Fibroblast of the aortic adventitia (primary cell): ENCODE measurements around the gene BHMT. TPM values are rescaled to one million over a fixed set of nuclear protein-coding genes. Genes with fewer than 3 reads are reported as not detected.

Source experiments
- DNase-seq: peaks from one replicate; pipeline ENCODE4 v3.0.0-alpha.2; 2010; ENCODE audit warnings: low read depth
- H3K4me3 ChIP-seq: 2 replicates; pipeline ENCODE4 v1.5.1; 2011; ENCODE audit warnings: low read depth, mild to moderate bottlenecking, control low read depth, low read length, moderate library complexity
- total RNA-seq: library from RNA; depleted of rRNA; stranded (reverse); fragments of >200 nt; gene quantifications from 2 replicates; pipeline ENCODE4 v1.2.3, GENCODE V29; 2012; ENCODE audit warnings: low replicate concordance
- TF ChIP-seq, protein P1 (sequence below): IDR thresholded peaks from 2 replicates; pipeline ENCODE4 v1.5.1; 2011; ENCODE audit warnings: mild to moderate bottlenecking, low read length, control low read depth, inconsistent platforms; ENCODE audit not compliant: insufficient read depth

BHMT gene
- total RNA-seq, 1 donor: 0.27 TPM

DNA sequence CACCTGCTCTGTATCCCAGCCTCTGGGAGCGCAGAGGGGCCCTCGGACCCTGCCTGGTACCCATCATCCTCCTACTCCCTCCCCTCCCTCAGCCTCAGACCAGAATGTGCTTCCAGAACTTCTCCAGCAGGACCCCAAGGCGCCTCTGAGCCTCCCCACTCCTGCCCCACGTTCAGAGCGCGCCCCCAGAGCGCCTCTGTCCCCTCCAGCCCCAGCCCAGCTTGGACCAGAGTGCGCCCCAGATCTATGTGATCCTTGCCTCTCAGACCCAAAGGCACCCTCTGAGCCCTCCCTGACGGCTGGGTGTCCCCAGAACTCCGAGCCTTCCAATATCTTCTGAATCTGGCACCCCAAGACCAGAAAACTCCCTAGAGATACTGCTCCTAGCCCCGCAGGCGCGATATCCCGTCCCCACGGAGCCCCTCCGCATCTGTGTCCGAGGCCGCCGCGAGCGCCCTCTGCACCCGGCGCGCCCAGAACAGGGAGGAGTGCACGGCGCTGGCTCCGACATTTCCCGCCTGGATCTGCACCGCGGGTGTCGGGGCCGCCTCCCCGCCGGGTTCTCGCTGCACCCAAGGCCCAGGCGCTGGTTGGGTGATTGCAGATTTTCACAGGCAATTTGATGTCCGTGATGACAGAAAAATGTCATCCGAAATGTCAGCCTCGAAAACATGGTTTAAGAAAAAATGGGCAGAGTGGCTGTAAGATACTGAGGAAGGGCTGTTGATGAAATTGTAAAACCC lies 522 bp downstream of the BHMT start:
- TF ChIP-seq, protein P1, sequence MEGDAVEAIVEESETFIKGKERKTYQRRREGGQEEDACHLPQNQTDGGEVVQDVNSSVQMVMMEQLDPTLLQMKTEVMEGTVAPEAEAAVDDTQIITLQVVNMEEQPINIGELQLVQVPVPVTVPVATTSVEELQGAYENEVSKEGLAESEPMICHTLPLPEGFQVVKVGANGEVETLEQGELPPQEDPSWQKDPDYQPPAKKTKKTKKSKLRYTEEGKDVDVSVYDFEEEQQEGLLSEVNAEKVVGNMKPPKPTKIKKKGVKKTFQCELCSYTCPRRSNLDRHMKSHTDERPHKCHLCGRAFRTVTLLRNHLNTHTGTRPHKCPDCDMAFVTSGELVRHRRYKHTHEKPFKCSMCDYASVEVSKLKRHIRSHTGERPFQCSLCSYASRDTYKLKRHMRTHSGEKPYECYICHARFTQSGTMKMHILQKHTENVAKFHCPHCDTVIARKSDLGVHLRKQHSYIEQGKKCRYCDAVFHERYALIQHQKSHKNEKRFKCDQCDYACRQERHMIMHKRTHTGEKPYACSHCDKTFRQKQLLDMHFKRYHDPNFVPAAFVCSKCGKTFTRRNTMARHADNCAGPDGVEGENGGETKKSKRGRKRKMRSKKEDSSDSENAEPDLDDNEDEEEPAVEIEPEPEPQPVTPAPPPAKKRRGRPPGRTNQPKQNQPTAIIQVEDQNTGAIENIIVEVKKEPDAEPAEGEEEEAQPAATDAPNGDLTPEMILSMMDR: no peak
- no peak overlapping the region for H3K4me3 ChIP-seq
- DNase-seq: no peak

DNA sequence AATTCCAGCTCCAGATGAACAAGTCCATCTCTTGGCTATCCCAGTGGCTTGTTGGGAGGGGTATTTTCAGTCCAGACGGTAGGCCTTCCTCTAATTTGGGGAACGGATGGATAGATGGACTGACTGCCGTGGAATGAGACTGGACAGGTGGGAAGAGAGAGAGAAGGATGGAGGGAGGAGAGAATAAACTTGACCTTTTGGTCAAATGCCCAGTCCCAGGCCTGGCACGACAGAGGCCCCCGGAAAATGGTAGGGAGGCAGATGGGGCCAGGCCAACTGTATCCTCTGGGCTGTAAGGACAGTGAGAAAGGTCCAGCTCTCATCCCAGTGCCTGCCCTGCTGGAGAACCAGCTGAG lies 1.1 kb downstream of the BHMT start:
- DNase-seq: no peak
- no peak overlapping the region for H3K4me3 ChIP-seq
- TF ChIP-seq, protein P1: no peak

DNA sequence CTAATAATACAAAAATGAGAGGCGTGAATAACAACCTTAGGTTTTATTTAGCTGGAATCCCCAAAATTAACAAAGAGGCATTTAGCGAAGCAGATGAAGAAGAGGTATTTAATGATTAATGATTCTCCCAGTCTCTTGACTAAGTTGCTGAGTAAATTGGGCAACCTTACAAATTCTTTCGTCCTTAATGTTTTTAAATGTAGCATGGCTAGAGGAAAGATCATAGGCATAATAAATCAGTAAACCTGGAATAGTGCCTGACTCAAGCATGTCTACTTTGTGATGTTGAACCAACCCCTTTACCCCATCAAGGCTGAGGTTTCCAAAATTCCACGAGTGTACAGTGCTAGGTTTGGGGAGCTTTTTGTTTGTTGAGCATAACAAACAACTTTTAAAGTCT lies 7.9 kb downstream of the BHMT start:
- no peak overlapping the region for H3K4me3 ChIP-seq
- DNase-seq: no peak
- TF ChIP-seq, protein P1: no peak

DNA sequence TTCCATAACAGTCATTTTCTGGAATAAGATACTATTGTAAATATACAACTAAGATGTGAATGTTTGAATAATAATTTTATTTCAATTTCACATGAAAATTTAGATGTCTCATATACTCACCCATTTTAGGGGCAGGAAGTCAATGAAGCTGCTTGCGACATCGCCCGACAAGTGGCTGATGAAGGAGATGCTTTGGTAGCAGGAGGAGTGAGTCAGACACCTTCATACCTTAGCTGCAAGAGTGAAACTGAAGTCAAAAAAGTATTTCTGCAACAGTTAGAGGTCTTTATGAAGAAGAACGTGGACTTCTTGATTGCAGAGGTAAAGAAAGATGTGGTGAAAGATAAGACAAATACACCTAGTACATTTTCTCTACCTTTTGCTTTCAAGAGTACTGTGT lies 8.6 kb downstream of the BHMT start:
- DNase-seq: no peak
- TF ChIP-seq, protein P1: no peak
- H3K4me3 ChIP-seq: no peak overlapping the region

DNA sequence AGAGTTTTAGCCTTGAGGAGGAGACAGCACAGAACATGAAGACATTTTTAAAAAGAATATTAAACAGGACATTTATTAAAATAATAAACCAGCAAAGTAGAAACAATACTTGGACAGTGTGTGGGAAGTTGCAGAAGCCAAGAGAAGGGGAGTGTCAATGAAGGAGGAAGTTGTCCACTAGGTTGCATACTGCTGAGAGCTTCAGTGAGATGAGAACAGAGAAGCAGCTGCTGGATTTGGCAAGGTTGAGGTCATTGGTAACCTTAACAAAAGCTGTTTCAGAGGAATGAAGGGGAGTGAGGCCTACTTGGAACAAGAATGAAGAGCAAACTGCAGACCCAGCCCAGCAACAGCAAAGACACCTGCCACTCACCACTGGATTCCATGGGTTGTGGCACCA lies 11.4 kb downstream of the BHMT start:
- TF ChIP-seq, protein P1: no peak
- H3K4me3 ChIP-seq: no peak overlapping the region
- no peak for DNase-seq

DNA sequence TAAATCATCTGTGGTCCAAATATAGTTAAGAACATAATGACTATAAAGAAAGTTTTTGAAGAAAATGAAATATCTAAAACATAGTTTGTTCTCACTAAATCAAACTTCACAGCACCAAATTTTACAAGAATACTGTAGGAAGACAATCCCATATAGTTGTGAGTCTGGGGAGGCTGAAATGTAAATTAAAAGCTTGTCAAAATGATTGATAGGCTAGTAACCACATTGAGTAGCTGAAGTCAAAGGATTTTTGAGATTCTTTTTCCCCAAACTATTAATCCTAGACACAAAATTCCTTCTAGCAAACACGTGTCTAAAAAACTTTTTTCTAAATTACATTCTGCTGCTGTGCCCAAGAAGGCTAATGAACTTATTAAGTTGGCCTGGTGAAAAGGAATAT lies 13.0 kb downstream of the BHMT start:
- TF ChIP-seq, protein P1: no peak
- H3K4me3 ChIP-seq: no peak overlapping the region
- no peak for DNase-seq

DNA sequence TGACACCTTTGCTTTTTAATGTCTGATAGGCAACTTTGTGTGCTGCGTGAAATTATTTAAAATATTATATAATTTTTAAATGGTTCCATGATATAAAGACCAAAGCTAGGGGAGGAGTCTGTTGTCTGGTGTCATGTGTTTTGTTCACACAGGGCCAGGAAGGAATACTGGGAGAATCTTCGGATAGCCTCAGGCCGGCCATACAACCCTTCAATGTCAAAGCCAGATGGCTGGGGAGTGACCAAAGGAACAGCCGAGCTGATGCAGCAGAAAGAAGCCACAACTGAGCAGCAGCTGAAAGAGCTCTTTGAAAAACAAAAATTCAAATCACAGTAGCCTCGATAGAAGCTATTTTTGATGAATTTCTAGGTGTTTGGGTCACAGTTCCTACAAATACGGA lies 19.2 kb downstream of the BHMT start:
- no peak overlapping the region for H3K4me3 ChIP-seq
- DNase-seq: no peak
- TF ChIP-seq, protein P1: no peak
